Measurements from ENCODE around the gene MTMR2. TPM values are rescaled to one million over a fixed set of nuclear protein-coding genes. Genes with fewer than 3 reads are reported as not detected.

MTMR2 gene
- polyA plus RNA-seq, 3 donors: 1.9 to 5.1 (median 2.6) TPM

GRCh38 chr11:95888852-95889251 lies 35.1 kb downstream of the MTMR2 start:
- no peak for DNase-seq
- Histone ChIP-seq H3K4me1 (ENCODE audit: control insufficient read depth in 1 of 2, insufficient read depth in 2 of 2, low read length in 2 of 2) (no peaks in the 10 kb centered on the region), H3K27me3 (ENCODE audit: control insufficient read depth in 2 of 2, insufficient read depth in 2 of 2, low read length in 2 of 2) (no peaks in the 10 kb centered on the region), H4K20me1 (ENCODE audit: insufficient read depth, low read length) (no peaks in the 10 kb centered on the region), H3K4me3 (replicated peaks in 1 of 3; ENCODE audit: low read depth in 2 of 3, low read length in 3 of 3) (no peak overlapping the region), H3K36me3 (replicated peaks in 1 of 2; ENCODE audit: control insufficient read depth in 1 of 2, insufficient read depth in 2 of 2, low read length in 2 of 2) (peaks cover 0 to 10% of the 10 kb centered on the region in 2 donors), H3K27ac (ENCODE audit: low read depth in 1 of 2, low read length in 2 of 2) (no peak overlapping the region), H3K79me2 (ENCODE audit: insufficient read depth, low read length) (no peaks in the 10 kb centered on the region), H3K9ac (ENCODE audit: insufficient read depth, low read length, poor library complexity, severe bottlenecking) (no peak overlapping the region), H2AFZ (ENCODE audit: insufficient read depth, low read depth, low read length, poor library complexity, severe bottlenecking) (no peak overlapping the region), H3K9me3 (replicated peaks in 1 of 2; ENCODE audit: control insufficient read depth in 1 of 2, insufficient read depth in 1 of 2, low read length in 2 of 2) (no peaks in the 10 kb centered on the region), H3K4me2 (replicated peaks; ENCODE audit: extremely low read depth, low read length, poor library complexity, severe bottlenecking) (no peak overlapping the region)
- no peak for TF ChIP-seq CTCF (IDR thresholded peaks at IDR 0.05)
- peak overlapping the region in 1 of 7 donors; percentile 26 for H3K27ac Mint-ChIP-seq
- no peaks in the 10 kb centered on the region for H3K4me1 Mint-ChIP-seq
- intact Hi-C loops (cut with micrococcal nuclease): no loop called here
- no peaks in the 10 kb centered on the region for H3K9me3 Mint-ChIP-seq
- H3K27me3 Mint-ChIP-seq (ENCODE audit: low read depth in 3 of 3): peaks cover 0 to 1% (median 0%) of the 10 kb centered on the region in 3 donors
- 100% methylated on average over 4 of the region's 4 CpGs for WGBS (ENCODE audit: insufficient coverage)
- H3K4me3 Mint-ChIP-seq: no peak overlapping the region
- peaks cover 6 to 11% of the 10 kb centered on the region in 2 donors for H3K36me3 Mint-ChIP-seq

GRCh38 chr11:95888439-95888838 lies 35.5 kb downstream of the MTMR2 start:
- intact Hi-C loops (cut with micrococcal nuclease): no loop called here
- no peak overlapping the region for H3K27ac Mint-ChIP-seq
- H2AFZ ChIP-seq (ENCODE audit: insufficient read depth, low read depth, low read length, poor library complexity, severe bottlenecking): no peak overlapping the region

More at GRCh38 chr11:95888439-95888838, 35.5 kb downstream of the MTMR2 start:
- Histone ChIP-seq H3K9ac (ENCODE audit: insufficient read depth, low read length, poor library complexity, severe bottlenecking) (no peak overlapping the region), H3K79me2 (ENCODE audit: insufficient read depth, low read length) (no peaks in the 10 kb centered on the region), H3K4me2 (replicated peaks; ENCODE audit: extremely low read depth, low read length, poor library complexity, severe bottlenecking) (no peak overlapping the region), H3K27ac (ENCODE audit: low read depth in 1 of 2, low read length in 2 of 2) (no peak overlapping the region), H4K20me1 (ENCODE audit: insufficient read depth, low read length) (no peaks in the 10 kb centered on the region), H3K9me3 (replicated peaks in 1 of 2; ENCODE audit: control insufficient read depth in 1 of 2, insufficient read depth in 1 of 2, low read length in 2 of 2) (no peaks in the 10 kb centered on the region), H3K4me1 (ENCODE audit: control insufficient read depth in 1 of 2, insufficient read depth in 2 of 2, low read length in 2 of 2) (no peaks in the 10 kb centered on the region), H3K4me3 (replicated peaks in 1 of 3; ENCODE audit: low read depth in 2 of 3, low read length in 3 of 3) (no peak overlapping the region), H3K27me3 (ENCODE audit: control insufficient read depth in 2 of 2, insufficient read depth in 2 of 2, low read length in 2 of 2) (no peaks in the 10 kb centered on the region), H3K36me3 (replicated peaks in 1 of 2; ENCODE audit: control insufficient read depth in 1 of 2, insufficient read depth in 2 of 2, low read length in 2 of 2) (peaks cover 0 to 10% of the 10 kb centered on the region in 2 donors)
- no peak overlapping the region for H3K4me3 Mint-ChIP-seq
- DNase-seq: no peak
- H3K27me3 Mint-ChIP-seq (ENCODE audit: low read depth in 3 of 3): peaks cover 0 to 1% (median 0%) of the 10 kb centered on the region in 3 donors
- H3K4me1 Mint-ChIP-seq: no peaks in the 10 kb centered on the region
- no peak for TF ChIP-seq CTCF (IDR thresholded peaks at IDR 0.05)
- peaks cover 6 to 11% of the 10 kb centered on the region in 2 donors for H3K36me3 Mint-ChIP-seq
- no peaks in the 10 kb centered on the region for H3K9me3 Mint-ChIP-seq

Measured in CD14-positive monocyte (primary cell).